PFSK-1 (cell line): ENCODE measurements around the gene CSNK2A2.

Source experiments
- POLR2AphosphoS5 ChIP-seq: IDR thresholded peaks from 2 replicates; pipeline ENCODE4 v1.6.1; 2012; ENCODE audit warnings: low read depth, mild to moderate bottlenecking, control low read depth, low read length, moderate library complexity
- REST ChIP-seq, 2 experiments: IDR thresholded peaks; 2 replicates each; pipeline versions ENCODE4 v1.6.1 to v1.8.0; 2011 to 2012; ENCODE audit warnings: low read depth in 2 of 2, low read length in 2 of 2, control low read depth in 1 of 2, inconsistent platforms in 1 of 2, mild to moderate bottlenecking in 1 of 2, moderate library complexity in 1 of 2; ENCODE audit not compliant: insufficient read depth in 1 of 2
- TAF1 ChIP-seq: IDR thresholded peaks from 2 replicates; pipeline ENCODE4 v1.6.1; 2012; ENCODE audit warnings: low read length, control low read depth, borderline replicate concordance; ENCODE audit not compliant: insufficient read depth

GRCh38 chr16:58205276-58206036 is 7.5 kb upstream of the CSNK2A2 start:
- TF ChIP-seq POLR2AphosphoS5 (no peak), TAF1 (no peak), REST (IDR thresholded peaks at IDR 0.05; ENCODE audit: insufficient read depth in 1 of 2, low read depth in 2 of 2, low read length in 2 of 2) (no peak)
